ENCODE data around the gene LMTK2.

GRCh38 chr7:98214811-98215321, 108.2 kb downstream of the LMTK2 start:
- TF ChIP-seq CTCF (IDR thresholded peaks at IDR 0.05; ENCODE audit: poor library complexity, severe bottlenecking) (no peak), RAD21 (conservative IDR thresholded peaks at IDR 0.05) (no peak), EP300 (conservative IDR thresholded peaks at IDR 0.05; ENCODE audit: poor library complexity, severe bottlenecking) (no peak), EZH2 (IDR thresholded peaks at IDR 0.05; ENCODE audit: borderline replicate concordance, insufficient read depth, low read length, poor library complexity, severe bottlenecking) (no peak), POLR2AphosphoS5 (IDR thresholded peaks at IDR 0.05) (no peak), REST (IDR thresholded peaks at IDR 0.05; ENCODE audit: borderline replicate concordance) (no peak), SMC3 (conservative IDR thresholded peaks at IDR 0.05; ENCODE audit: poor library complexity) (no peak), TAF1 (IDR thresholded peaks at IDR 0.05; ENCODE audit: low read depth) (no peak), MXI1 (conservative IDR thresholded peaks at IDR 0.05; ENCODE audit: poor library complexity, severe bottlenecking) (no peak)

Measured in neural cell (in vitro differentiated cells).